ENCODE measurements around the gene LSAMP. TPM values are rescaled to one million over a fixed set of nuclear protein-coding genes. Genes with fewer than 3 reads are reported as not detected.

Gene LSAMP
- total RNA-seq, 1 donor from 2014 or later = 18.0 TPM

DNA sequence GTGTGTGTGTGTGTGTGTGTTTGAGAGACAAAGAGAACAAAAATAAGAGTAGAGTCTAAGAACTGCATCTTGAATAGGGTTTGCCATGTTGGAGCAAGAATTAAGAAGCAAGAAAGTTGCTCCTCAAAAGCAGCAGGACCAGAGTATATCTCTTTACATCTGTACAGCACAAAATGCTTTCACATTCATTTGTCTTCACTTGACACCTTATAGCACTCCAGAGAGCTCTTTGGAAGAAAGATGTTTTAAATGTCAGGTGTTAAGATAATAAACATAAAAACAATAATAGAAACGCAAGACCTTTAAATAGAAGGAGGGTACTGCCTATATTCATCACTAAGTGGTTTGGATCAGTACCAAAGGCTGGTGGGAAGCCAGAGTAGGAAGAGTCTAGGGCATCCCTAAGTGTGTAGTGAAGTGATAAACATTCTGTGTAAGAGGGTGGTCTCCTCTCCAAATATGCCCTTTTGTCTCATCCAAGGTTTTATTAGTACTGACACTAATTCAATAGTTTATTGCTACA lies 19.1 kb upstream of the LSAMP start:
- no peaks in the 10 kb centered on the region for H3K27me3 ChIP-seq
- H2AFZ ChIP-seq (replicated peaks) = no peak overlapping the region
- no peak overlapping the region for H3K4me2 ChIP-seq
- no peak overlapping the region for H3K9ac ChIP-seq
- H3F3A ChIP-seq (ENCODE audit: low read depth) = no peaks in the 10 kb centered on the region
- H3K36me3 ChIP-seq = no peaks in the 10 kb centered on the region
- H3K4me1 Mint-ChIP-seq = no peaks in the 10 kb centered on the region
- no peaks in the 10 kb centered on the region for H3K27me3 Mint-ChIP-seq (ENCODE audit: insufficient read depth, low read depth)
- no peaks in the 10 kb centered on the region for H3K79me2 ChIP-seq (ENCODE audit: low read depth)
- no peaks in the 10 kb centered on the region for H3K36me3 Mint-ChIP-seq
- H3K4me3 Mint-ChIP-seq = no peak overlapping the region
- no peaks in the 10 kb centered on the region for H3K4me1 ChIP-seq
- no peaks in the 10 kb centered on the region for H3K9me3 ChIP-seq (ENCODE audit: low read depth)
- H3K27ac ChIP-seq = no peak overlapping the region
- TF ChIP-seq CTCF (IDR thresholded peaks at IDR 0.05) = no peak
- no peak for TF ChIP-seq EZH2phosphoT487 (IDR thresholded peaks at IDR 0.05)
- no peak for TF ChIP-seq EZH2 (IDR thresholded peaks at IDR 0.05)
- H4K20me1 ChIP-seq (ENCODE audit: low read depth) = no peaks in the 10 kb centered on the region
- no peaks in the 10 kb centered on the region for H3K9me3 Mint-ChIP-seq
- H3K4me3 ChIP-seq = no peak overlapping the region
- DNase-seq (ENCODE audit: low spot score) = no peak
- no peak overlapping the region for H3K27ac Mint-ChIP-seq

DNA sequence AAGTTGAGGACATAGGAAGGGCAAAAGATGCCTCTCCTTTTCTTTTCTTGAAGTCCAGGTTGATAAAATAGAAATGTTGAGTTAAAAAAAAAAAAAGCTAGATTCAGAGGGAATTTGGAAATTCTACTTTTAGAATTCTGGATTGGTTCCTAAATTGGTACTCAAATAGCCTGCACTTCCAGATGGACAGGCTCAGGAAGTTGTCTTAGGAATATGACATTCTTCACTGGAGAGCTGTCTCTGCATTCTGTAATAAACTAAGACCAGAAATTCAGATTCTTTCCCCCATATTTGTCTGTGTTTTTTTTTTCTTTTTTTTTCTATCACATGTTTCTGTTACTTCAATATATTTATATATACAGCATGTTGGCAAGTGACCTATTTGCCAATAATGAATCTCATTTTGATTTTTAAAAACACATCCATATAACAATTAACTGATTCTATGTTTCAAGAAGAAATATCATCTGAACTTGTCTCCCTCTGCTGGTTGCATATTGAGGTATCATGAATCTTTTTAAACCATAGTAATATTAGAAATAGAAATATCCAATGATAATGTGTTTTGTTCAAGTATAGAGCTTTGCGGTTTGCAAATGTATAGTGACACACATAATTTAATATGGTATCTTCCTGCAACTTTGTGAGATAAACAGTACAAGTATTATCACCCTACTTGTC lies 8.5 kb upstream of the LSAMP start:
- no peaks in the 10 kb centered on the region for H4K20me1 ChIP-seq (ENCODE audit: low read depth)
- no peaks in the 10 kb centered on the region for H3F3A ChIP-seq (ENCODE audit: low read depth)
- no peak overlapping the region for H3K27ac Mint-ChIP-seq
- H3K27me3 ChIP-seq = no peaks in the 10 kb centered on the region
- H3K79me2 ChIP-seq (ENCODE audit: low read depth) = no peaks in the 10 kb centered on the region
- H3K4me2 ChIP-seq = no peak overlapping the region
- no peak overlapping the region for H3K4me3 ChIP-seq
- H3K27me3 Mint-ChIP-seq (ENCODE audit: insufficient read depth, low read depth) = peaks cover 3% of the 10 kb centered on the region
- no peaks in the 10 kb centered on the region for H3K36me3 Mint-ChIP-seq
- no peaks in the 10 kb centered on the region for H3K4me1 Mint-ChIP-seq
- no peak overlapping the region for H3K9ac ChIP-seq
- no peak overlapping the region for H2AFZ ChIP-seq (replicated peaks)
- TF ChIP-seq CTCF (IDR thresholded peaks at IDR 0.05) (peak; percentile 34), EZH2phosphoT487 (IDR thresholded peaks at IDR 0.05) (no peak)
- H3K36me3 ChIP-seq = no peaks in the 10 kb centered on the region
- no peak overlapping the region for H3K4me3 Mint-ChIP-seq
- no peak overlapping the region for H3K27ac ChIP-seq
- no peaks in the 10 kb centered on the region for H3K9me3 ChIP-seq (ENCODE audit: low read depth)
- H3K9me3 Mint-ChIP-seq = peaks cover 3% of the 10 kb centered on the region
- no peaks in the 10 kb centered on the region for H3K4me1 ChIP-seq
- DNase-seq (ENCODE audit: low spot score) = no peak

DNA sequence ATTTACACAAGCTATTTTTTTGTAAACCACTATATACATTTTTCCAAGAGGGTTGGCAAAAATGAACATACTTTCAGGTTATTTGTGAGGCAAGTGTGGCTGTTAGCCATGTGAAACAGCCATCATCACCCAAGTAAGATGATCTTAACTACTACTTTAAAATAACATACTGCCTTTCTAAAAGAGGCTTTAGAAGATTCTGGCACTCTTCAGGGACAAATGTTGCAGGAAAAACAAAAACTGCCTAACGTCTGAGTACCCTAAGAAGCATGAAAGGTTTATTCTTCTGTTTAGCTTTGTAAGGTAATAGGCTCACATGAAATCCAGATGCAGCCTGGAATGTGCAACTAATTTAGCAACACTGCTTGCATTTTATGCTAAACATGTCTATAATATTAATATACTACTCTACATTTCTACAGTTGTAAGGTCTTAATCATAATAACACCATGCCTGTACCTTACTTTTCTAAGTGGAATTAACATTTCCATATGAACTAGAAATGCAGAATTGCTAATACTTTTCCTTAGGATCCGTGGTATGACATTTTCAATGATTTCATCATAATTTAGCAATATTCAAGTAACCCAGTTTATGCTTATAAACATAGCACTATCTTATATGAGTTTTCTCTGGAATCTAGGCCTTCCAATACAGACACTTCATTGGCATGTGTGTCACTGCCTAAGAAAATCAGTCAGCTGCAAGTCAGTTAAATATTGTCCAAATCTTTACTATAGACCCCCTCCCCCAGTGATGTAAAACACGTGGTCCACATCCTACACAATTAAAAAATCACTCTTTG lies 4.5 kb upstream of the LSAMP start:
- Mint-ChIP-seq H3K27me3 (ENCODE audit: insufficient read depth, low read depth) (peaks cover 4% of the 10 kb centered on the region), H3K4me1 (peaks cover 16% of the 10 kb centered on the region), H3K4me3 (no peak overlapping the region), H3K36me3 (no peaks in the 10 kb centered on the region), H3K9me3 (no peaks in the 10 kb centered on the region), H3K27ac (no peak overlapping the region)
- no peak overlapping the region for H3K9ac ChIP-seq
- H2AFZ ChIP-seq (replicated peaks) = no peak overlapping the region
- H3K4me3 ChIP-seq = no peak overlapping the region
- H3K4me1 ChIP-seq = peaks cover 9% of the 10 kb centered on the region
- no peak for DNase-seq (ENCODE audit: low spot score)
- no peaks in the 10 kb centered on the region for H3K79me2 ChIP-seq (ENCODE audit: low read depth)
- H3F3A ChIP-seq (ENCODE audit: low read depth) = peaks cover 15% of the 10 kb centered on the region
- no peaks in the 10 kb centered on the region for H4K20me1 ChIP-seq (ENCODE audit: low read depth)
- no peaks in the 10 kb centered on the region for H3K9me3 ChIP-seq (ENCODE audit: low read depth)
- no peak overlapping the region for H3K27ac ChIP-seq
- no peaks in the 10 kb centered on the region for H3K27me3 ChIP-seq
- no peaks in the 10 kb centered on the region for H3K36me3 ChIP-seq
- TF ChIP-seq EZH2phosphoT487 (IDR thresholded peaks at IDR 0.05) = no peak
- TF ChIP-seq CTCF (IDR thresholded peaks at IDR 0.05) = no peak
- no peak for TF ChIP-seq EZH2 (IDR thresholded peaks at IDR 0.05)
- H3K4me2 ChIP-seq = no peak overlapping the region

All from neural progenitor cell (in vitro differentiated cells).